HG03558 (cell line): Measurements from ENCODE around the gene SIGLEC15.
"Not testable (repeated sequence)": the region's sequence is repeated elsewhere in the genome, so short reads cannot be mapped to it uniquely, and the experiment has no call there.

ENCODE experiments used
- ATAC-seq: cut with Tn5 transposase; IDR thresholded peaks from one replicate; pipeline ENCODE4 v1.9.1; 2021; ENCODE audit warnings: moderate number of reproducible peaks; ENCODE audit not compliant: unreplicated experiment; ENCODE audit errors: extremely low read depth

The SIGLEC15 gene

GRCh38 chr18:45825258-45826044 is at the start of gene SIGLEC15:
Gene SIGLEC15 (plus strand): TSS chr18:45825675. CDS start chr18:45825729, 54 bp downstream.
- ATAC-seq: no peak

- ATAC-seq: no peak
These were observed 49.7 kb upstream of the SIGLEC15 start for GRCh38 chr18:45775743-45776142.

GRCh38 chr18:45777393-45777792 is 48.1 kb upstream of the SIGLEC15 start:
- no peak for ATAC-seq

DNA sequence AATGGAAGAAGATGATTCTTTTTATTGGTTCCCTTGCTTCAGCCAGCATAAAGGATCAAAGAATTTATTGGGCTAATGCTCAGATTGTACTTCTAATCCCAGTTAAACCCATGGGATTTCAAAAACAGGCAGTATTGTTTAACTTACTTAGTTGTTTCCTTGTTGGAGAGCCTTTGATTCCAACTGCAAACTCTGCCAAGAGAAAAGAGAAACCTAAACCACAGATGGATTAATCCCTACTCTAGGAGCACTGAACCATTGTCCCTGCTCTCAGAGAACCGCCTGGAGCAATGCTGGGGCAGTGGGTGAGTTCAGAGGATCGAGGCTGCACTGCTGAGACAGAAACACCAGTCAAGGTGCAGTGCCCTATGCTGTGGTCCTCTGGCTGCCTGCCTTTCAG is 44.9 kb upstream of the SIGLEC15 start:
- ATAC-seq: no peak

- no peak for ATAC-seq
These were observed 42.8 kb upstream of the SIGLEC15 start for GRCh38 chr18:45782662-45783061.

DNA sequence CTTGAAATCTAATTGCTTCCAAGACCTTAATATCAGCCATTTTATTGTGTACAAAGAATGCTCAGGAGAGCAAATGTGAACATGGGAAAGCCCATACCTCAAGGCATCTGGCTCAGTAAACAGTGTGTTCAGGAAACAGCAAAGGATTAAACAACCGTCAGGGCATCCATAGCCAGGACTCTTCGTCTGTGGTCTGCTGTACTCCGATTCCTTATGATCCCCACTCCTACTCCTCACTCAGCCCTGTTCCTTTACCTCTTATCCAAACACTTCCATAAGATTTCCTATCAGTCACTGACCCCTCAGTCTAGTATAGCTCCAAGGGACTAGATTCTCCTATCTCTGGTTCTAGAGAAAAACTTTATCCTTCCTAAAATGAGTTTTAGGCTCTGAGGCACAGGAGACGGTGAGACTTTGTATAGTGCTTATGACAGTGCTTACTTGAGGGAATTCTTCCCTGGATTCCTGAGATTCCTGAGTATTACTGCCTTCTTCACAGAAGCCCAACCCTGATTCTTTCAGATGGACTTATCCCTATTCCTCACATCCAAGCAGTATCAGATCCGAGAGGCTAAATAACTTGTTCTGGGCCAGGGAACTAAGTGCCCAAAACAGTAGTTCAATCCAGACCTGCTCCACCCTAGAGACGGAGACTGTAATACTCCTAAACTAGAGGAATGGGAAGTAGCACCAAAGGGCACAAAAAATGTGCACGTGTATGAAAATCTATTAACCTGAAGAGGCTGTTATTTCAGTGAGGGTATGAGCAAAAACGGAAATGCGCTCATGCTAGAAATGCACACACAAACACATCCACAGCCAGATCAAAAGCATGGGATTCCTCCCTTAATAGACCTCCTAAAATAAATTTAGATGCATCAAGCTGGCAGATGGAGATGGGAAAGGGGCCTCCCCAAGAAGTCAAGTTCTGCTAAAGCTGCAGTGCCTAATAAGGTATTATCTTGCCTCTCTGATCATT is 42.1 kb upstream of the SIGLEC15 start:
- ATAC-seq: no peak

DNA sequence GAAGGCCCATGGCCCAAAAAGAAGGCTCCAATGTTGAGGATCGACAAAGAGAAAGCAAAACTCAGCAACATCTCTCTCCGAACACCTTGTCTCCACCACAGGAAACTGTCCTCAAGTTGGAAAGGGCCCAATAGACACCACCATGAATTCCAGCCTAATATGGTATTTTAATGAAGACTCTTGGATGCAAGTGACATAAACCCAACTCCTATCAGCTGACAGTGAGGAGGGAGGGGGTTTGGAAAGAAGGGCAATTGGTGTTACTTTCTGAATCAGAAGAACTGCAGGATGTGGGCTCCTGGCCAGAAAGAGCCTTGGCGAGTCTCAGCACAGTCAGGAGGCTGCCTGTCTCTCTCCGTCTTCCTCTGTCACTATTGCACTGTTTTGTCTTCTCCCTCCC is 40.3 kb upstream of the SIGLEC15 start:
- no peak for ATAC-seq

GRCh38 chr18:45786941-45787340 is 38.5 kb upstream of the SIGLEC15 start:
- ATAC-seq: no peak

GRCh38 chr18:45787346-45787745 is 38.1 kb upstream of the SIGLEC15 start:
- ATAC-seq: no peak

GRCh38 chr18:45788861-45789260 is 36.6 kb upstream of the SIGLEC15 start:
- ATAC-seq: no peak

DNA sequence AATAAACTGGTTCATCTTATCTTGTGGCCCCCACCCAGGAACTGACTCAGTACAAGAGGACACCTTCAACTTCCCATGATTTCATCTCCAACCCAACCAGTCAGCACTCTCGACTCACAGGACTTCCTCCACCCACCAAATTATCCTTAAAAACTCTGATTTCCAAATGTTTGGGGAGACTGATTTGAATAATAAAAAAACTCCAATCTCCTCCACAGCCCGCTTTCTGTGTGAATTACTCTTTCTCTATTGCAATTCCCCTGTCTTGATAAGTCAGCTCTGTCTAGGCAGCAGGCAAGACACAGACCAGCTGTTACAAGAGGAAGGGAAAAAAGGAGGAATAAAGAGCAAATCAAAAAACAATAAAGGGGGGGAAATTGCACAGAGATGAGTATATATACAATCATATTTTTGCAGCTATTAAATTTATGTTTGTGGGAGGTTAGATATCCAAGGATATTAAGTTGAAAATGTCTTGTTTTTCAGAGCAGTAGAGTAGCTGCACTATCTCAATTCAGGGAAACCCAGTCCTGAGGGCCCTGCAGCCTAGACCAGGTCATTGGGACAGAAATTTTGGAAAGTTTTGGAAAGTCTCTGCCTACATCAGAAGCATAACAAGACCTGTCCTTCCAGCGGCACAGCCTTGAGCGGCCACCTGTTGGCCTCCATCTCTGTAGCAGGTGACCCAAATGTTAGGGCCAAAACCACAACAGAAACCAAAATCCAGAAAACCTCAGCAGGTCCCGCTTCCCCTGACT is 32.8 kb upstream of the SIGLEC15 start:
- no peak for ATAC-seq

DNA sequence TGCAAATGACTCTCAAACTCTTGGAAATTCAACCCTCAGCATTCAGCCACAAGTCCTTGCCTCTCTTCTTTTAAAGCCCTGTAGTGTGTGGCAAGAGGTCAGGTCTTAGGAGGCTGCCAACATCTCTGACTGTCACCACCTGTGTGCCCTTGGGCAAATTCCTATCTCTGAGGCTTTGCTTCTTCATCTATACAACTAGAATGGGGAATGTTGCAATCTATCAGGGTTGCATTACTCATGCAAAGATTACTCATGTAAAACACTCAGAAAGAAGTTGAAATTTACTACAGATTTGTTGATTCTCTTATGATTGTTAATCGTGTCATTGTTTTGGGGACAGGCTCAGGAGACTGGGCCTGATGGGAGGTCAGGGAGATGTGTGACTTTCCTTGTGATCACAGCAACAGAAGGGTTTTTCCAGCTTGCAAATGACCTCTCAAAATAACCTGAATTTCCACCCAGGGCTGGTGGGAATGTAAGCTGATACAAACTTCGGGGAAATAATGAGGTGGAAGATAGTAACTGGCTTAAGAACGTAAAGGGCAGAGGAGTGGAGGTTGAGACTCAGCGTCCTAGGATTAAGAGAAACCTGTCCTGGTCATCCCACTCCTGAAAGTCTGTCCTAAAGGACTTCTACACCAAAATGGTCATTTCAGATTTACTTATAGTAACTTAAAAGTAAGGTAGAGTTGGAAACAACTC is 32.1 kb upstream of the SIGLEC15 start:
- ATAC-seq: no peak

DNA sequence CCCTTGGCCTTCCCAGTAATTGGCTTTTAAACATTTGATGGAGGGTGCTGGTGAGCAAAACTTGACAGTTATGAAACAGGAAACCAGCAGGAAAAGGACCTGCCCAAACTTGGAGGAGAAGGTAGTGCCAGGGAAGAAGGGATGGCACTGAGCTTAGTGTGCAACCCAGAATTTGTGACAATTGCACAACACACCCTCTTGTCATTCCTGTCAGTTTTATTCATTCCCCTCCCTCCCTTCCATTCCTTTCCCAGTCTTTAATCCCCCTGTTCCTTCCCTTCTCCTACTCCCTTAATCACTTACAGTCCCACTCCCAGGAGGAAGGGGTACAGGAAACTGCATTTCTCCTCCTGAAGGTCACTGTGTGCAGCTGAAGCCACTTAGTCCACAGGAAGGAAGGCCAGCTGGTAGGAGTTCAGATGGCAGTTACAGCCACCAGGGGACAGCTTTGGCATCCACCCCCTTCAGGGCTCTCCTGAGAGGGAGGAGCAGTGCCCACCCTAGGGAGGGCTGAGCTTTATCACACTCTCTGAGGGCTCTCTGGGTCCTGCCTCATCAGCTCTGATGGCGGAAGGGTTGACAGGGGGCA is 24.0 kb upstream of the SIGLEC15 start:
- no peak for ATAC-seq

DNA sequence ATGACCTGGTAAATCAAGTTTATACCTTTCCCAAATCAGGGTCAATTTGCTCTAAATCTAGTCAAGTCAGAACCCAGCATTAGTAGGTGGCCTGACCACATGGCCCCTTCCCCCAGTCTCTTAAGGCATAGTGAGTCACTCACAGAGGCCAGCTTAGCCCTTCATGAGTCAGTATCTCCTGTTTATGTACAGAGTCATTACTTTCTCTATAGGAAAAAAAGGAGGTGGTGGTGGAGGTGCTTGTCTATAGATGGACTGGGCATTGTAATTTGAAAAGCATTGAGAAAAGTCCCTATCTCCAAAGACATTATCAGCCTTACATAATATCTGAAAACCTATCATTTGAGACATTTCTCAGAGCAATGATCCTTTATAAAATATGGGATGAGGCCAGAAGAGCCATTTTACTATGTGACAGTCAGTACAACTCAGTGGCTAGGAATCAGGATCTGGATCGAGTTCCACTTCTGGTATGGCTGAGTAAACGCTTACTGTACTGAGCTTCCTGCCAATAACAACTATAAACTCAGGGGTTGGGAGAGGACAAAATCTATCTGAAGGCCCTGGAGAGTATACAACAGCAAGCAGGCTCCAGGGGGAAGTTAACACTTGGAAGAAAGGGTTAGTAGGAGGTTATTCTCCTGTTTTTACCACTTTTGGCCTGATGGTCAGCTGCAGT is 22.5 kb upstream of the SIGLEC15 start:
- no peak for ATAC-seq

- no peak for ATAC-seq
These were observed 19.9 kb upstream of the SIGLEC15 start for GRCh38 chr18:45805551-45805950.

DNA sequence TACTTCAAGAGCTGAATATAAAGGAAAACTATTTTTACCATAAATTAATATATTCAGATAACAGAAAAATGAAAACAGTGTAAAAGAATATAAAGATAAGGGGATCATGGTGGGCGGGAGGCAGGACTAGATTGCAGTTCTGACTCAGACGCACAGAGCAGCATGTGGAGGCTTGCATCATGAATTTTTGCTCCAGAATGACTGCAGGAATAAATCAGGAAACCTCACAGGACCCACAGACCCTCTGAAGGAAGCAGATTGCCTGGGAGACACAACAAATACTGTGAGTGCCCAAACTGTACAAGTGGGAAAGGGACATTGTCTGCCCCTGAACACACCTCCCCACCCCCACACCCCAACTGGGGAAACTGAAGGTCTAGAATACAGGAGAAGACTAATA is 19.2 kb upstream of the SIGLEC15 start:
- no peak for ATAC-seq

GRCh38 chr18:45807144-45807543 is 18.3 kb upstream of the SIGLEC15 start:
- not testable (repeated sequence) for ATAC-seq

GRCh38 chr18:45814733-45815132 is 10.7 kb upstream of the SIGLEC15 start:
- not testable (repeated sequence) for ATAC-seq

DNA sequence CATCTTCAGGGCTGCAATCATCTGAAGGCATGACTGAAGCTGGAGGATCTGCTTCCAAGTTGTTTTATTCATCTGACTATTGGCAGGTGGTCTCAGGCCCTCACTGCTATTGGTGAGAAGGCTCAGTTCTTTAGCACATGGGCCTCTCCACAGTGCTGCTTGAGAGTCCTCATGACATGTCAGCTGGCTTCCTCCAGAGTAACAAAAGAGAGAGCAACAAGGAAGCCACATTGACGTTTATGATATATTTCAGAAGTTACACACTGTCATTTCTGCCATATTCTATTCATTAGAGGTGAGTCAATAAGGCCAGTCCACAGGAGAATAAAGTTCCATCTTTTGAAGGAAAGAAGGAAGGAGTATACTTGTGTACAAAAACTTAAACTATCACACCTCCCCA is 7.9 kb upstream of the SIGLEC15 start:
- ATAC-seq: no peak
